Measurements from ENCODE around the gene SIL1.
"Not testable (repeated sequence)": the region's sequence is repeated elsewhere in the genome, so short reads cannot be mapped to it uniquely, and the experiment has no call there.

- not testable (repeated sequence) for TF ChIP-seq EP300, POLR2A (IDR thresholded peaks at IDR 0.05)
These were observed 161.8 kb downstream of the SIL1 start for GRCh38 chr5:139036332-139036731.
